Keratinocyte (primary cell): ENCODE results near the gene ITCH.

Experiments
- EZH2 ChIP-seq: IDR thresholded peaks from one replicate; pipeline ENCODE4 v1.6.1; 2012; ENCODE audit warnings: inconsistent platforms, mild to moderate bottlenecking, low read length, moderate library complexity
- TF ChIP-seq, protein P1 (sequence below), 3 experiments: IDR thresholded peaks in 1 of 3; conservative IDR thresholded peaks in 1 of 3; optimal IDR thresholded peaks in 1 of 3; 2 replicates in 2 of 3; 3 replicates in 1 of 3; pipeline versions ENCODE3 to v1.5.1; 2011; ENCODE audit warnings: low read length in 3 of 3, mild to moderate bottlenecking in 3 of 3, moderate library complexity in 2 of 3, control low read depth in 1 of 3, inconsistent platforms in 1 of 3; ENCODE audit not compliant: insufficient read depth in 2 of 3; ENCODE audit errors: extremely low read depth in 1 of 3

DNA sequence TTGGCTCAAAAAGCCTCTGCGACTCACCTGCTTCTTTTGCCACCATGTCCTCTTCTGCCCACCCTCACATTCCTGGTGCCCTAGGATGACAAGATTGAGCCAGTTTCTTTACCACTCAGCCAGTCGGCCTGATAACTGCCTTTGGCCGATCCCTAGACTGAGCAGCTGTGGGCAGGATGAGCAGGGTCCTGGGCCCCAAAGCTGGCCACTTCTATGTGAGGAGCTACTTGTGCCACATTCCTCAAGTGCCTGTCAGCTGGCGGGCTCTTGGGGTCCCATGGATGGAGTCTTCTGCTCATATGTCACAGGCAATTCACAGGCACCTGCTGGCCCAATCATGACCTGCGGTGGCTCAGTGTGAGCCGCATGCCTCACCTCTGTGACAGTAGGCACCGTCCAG, 169.7 kb downstream of the ITCH start:
- TF ChIP-seq, protein P1, sequence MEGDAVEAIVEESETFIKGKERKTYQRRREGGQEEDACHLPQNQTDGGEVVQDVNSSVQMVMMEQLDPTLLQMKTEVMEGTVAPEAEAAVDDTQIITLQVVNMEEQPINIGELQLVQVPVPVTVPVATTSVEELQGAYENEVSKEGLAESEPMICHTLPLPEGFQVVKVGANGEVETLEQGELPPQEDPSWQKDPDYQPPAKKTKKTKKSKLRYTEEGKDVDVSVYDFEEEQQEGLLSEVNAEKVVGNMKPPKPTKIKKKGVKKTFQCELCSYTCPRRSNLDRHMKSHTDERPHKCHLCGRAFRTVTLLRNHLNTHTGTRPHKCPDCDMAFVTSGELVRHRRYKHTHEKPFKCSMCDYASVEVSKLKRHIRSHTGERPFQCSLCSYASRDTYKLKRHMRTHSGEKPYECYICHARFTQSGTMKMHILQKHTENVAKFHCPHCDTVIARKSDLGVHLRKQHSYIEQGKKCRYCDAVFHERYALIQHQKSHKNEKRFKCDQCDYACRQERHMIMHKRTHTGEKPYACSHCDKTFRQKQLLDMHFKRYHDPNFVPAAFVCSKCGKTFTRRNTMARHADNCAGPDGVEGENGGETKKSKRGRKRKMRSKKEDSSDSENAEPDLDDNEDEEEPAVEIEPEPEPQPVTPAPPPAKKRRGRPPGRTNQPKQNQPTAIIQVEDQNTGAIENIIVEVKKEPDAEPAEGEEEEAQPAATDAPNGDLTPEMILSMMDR (optimal IDR thresholded peaks at IDR 0.05 in 1 of 3, IDR thresholded peaks at IDR 0.05 in 1 of 3, conservative IDR thresholded peaks at IDR 0.05 in 1 of 3; ENCODE audit: extremely low read depth in 1 of 3, insufficient read depth in 2 of 3, low read length in 3 of 3): no peak
- no peak for TF ChIP-seq EZH2
